HUES48 (cell line): ENCODE data around the gene UBE2D1.
"Not testable (repeated sequence)": the region's sequence is repeated elsewhere in the genome, so short reads cannot be mapped to it uniquely, and the experiment has no call there.

Experiments
- H3K27ac ChIP-seq: one replicate; pipeline ENCODE4 v1.7.0; 2013; ENCODE audit warnings: low read depth, low read length, inconsistent platforms
- H3K27me3 ChIP-seq: 2 replicates; pipeline ENCODE4 v1.6.1; 2013; ENCODE audit warnings: mild to moderate bottlenecking, low read length; ENCODE audit not compliant: control insufficient read depth, insufficient read depth
- H3K36me3 ChIP-seq: 2 replicates; pipeline ENCODE4 v1.6.1; 2013; ENCODE audit warnings: low read length; ENCODE audit not compliant: control insufficient read depth, insufficient read depth
- H3K4me1 ChIP-seq: 2 replicates; pipeline ENCODE4 v1.6.1; 2013; ENCODE audit warnings: mild to moderate bottlenecking, low read length; ENCODE audit not compliant: control insufficient read depth, insufficient read depth
- H3K4me3 ChIP-seq: 2 replicates; pipeline ENCODE4 v1.5.1; 2013; ENCODE audit warnings: mild to moderate bottlenecking, low read depth, low read length
- H3K9ac ChIP-seq: 2 replicates; pipeline ENCODE4 v1.6.1; 2013; ENCODE audit warnings: mild to moderate bottlenecking, low read depth, low read length, moderate library complexity
- H3K9me3 ChIP-seq: 2 replicates; pipeline ENCODE4 v1.6.1; 2013; ENCODE audit warnings: low read length; ENCODE audit not compliant: control insufficient read depth, insufficient read depth

The UBE2D1 gene

DNA sequence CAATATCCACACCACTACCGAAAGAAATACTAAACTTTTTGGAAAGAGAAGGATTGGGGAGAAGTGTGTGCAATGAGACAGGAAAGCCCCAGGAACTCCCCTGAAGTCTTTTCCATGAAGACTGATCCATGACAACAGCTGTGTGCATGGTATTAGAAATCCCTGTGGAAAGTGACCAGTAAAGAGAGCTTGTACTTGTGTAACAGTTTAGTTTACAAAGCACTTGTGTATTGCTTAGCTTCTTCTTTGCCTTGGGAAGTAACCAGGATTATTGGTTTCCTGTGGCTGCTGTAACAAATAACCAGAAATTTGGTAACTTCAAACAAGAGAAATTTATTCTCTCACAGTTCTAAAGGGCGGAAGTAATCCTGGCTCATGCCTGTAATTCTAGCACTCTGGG, 69.2 kb downstream of the UBE2D1 start:
- Histone ChIP-seq H3K9me3 (no peaks in the 10 kb centered on the region), H3K4me1 (no peaks in the 10 kb centered on the region), H3K4me3 (no peak overlapping the region), H3K36me3 (no peaks in the 10 kb centered on the region), H3K27ac (no peak overlapping the region), H3K27me3 (no peaks in the 10 kb centered on the region), H3K9ac (no peak overlapping the region)

- Histone ChIP-seq H3K4me3 (no peak overlapping the region), H3K9ac (no peak overlapping the region), H3K36me3 (no peaks in the 10 kb centered on the region), H3K27me3 (no peaks in the 10 kb centered on the region), H3K27ac (no peak overlapping the region), H3K4me1 (peaks cover 7% of the 10 kb centered on the region; the same call in 1 of the 2 replicates), H3K9me3 (no peaks in the 10 kb centered on the region)
Observed at GRCh38 chr10:58409956-58410610, 75.3 kb downstream of the UBE2D1 start.

DNA sequence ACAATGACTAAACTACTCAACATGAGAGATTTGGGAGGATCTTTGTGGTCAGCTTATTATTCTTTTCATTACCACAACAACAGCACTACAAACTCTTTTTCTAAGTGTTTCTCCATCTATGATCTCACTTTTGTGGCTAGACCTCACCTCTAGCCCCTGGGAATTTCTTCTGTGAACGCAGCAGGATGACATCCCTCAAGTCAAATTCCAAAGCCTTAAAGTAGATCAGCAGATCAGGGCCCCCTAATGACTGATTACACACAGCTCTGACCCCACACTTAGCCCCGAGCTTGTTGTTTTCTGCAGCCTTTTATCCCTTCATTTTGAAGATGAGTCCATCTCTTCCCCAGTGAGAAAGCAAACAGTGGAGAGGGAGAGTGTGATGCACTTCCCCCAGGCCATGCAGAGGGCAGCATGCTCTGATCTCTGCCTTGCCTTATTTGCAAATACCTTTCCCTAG, 77.7 kb downstream of the UBE2D1 start:
- H3K27ac ChIP-seq, result peak overlapping the region; percentile 63
- H3K9ac ChIP-seq, result no peak overlapping the region

GRCh38 chr10:58414270-58415041, 79.7 kb downstream of the UBE2D1 start:
- Histone ChIP-seq H3K9me3 (no peaks in the 10 kb centered on the region), H3K27ac (no peak overlapping the region), H3K4me1 (peaks cover 13% of the 10 kb centered on the region; the same call in 1 of the 2 replicates), H3K27me3 (no peaks in the 10 kb centered on the region), H3K9ac (no peak overlapping the region), H3K36me3 (no peaks in the 10 kb centered on the region), H3K4me3 (no peak overlapping the region)

More for the DNA sequence above, 77.7 kb downstream of the UBE2D1 start:
- peaks cover 13% of the 10 kb centered on the region; the same call in 1 of the 2 replicates for H3K4me1 ChIP-seq
- H3K27me3 ChIP-seq, result no peaks in the 10 kb centered on the region
- no peak overlapping the region for H3K4me3 ChIP-seq
- no peaks in the 10 kb centered on the region for H3K9me3 ChIP-seq
- H3K36me3 ChIP-seq, result no peaks in the 10 kb centered on the region

GRCh38 chr10:58415757-58416156, 81.0 kb downstream of the UBE2D1 start:
- H3K36me3 ChIP-seq, result no peaks in the 10 kb centered on the region
- no peak overlapping the region for H3K9ac ChIP-seq
- H3K27ac ChIP-seq, result no peak overlapping the region
- peaks cover 13% of the 10 kb centered on the region; the same call in 1 of the 2 replicates for H3K4me1 ChIP-seq
- no peak overlapping the region for H3K4me3 ChIP-seq
- no peaks in the 10 kb centered on the region for H3K27me3 ChIP-seq
- H3K9me3 ChIP-seq, result no peaks in the 10 kb centered on the region

GRCh38 chr10:58417902-58418301, 83.1 kb downstream of the UBE2D1 start:
- not testable (repeated sequence) for H3K4me1 ChIP-seq, H3K36me3 ChIP-seq, H3K4me3 ChIP-seq, H3K27ac ChIP-seq, H3K27me3 ChIP-seq, H3K9ac ChIP-seq, H3K9me3 ChIP-seq
